ENCODE data around the gene MAPKAP1. TPM values are rescaled to one million over a fixed set of nuclear protein-coding genes. Genes with fewer than 3 reads are reported as not detected.

MAPKAP1 gene
- total and polyA plus RNA-seq, 2 of the 13 experiments (the other 11 are each of a cell fraction or from before 2014, with no cell fraction given) = 45.0 to 64.3 TPM

- no peak for TF ChIP-seq ZNF598 (CRISPR knock-in tag; IDR thresholded peaks at IDR 0.05; ENCODE audit: borderline replicate concordance)
- TF ChIP-seq EHMT2 (IDR thresholded peaks at IDR 0.05; ENCODE audit: borderline replicate concordance, low read depth, low read length) = peak; percentile 78; the same call in 1 of the 2 replicates
- TF ChIP-seq PAXIP1 (CRISPR knock-in tag; conservative IDR thresholded peaks at IDR 0.05) = peak; percentile 68
- TF ChIP-seq AHDC1 (CRISPR knock-in tag; IDR thresholded peaks at IDR 0.05; ENCODE audit: borderline replicate concordance) = peak; percentile 66; the same call in 1 of the 2 replicates
- 0 out of 2 replicates have a peak, but pooled peaks have one; percentile 49 for TF ChIP-seq ZBTB34 (CRISPR knock-in tag; IDR thresholded peaks at IDR 0.05)
- TF ChIP-seq FOXJ3 (CRISPR knock-in tag; IDR thresholded peaks at IDR 0.05; ENCODE audit: borderline replicate concordance) = peak; percentile 70; the same call in 1 of the 2 replicates
- no peak for TF ChIP-seq ZNF710 (CRISPR knock-in tag; IDR thresholded peaks at IDR 0.05; ENCODE audit: borderline replicate concordance)
- peak; percentile 49; the same call in 1 of the 2 replicates for TF ChIP-seq SAP130 (CRISPR knock-in tag; IDR thresholded peaks at IDR 0.05; ENCODE audit: low read depth)
- 0 out of 2 replicates have a peak, but pooled peaks have one; percentile 23 for TF ChIP-seq HOMEZ (CRISPR knock-in tag; IDR thresholded peaks at IDR 0.05; ENCODE audit: low read depth)
- TF ChIP-seq TOE1 (CRISPR knock-in tag; IDR thresholded peaks at IDR 0.05) = no peak
These were observed 168.9 kb downstream of the MAPKAP1 start (continued) for GRCh38 chr9:125538092-125538473.

Data from HepG2 (cell line).